ENCODE measurements around the gene MRM3.

- TF ChIP-seq CTCF (IDR thresholded peaks at IDR 0.05; ENCODE audit: insufficient read depth, low read length) (no peak), POLR2AphosphoS5 (IDR thresholded peaks at IDR 0.05; ENCODE audit: low read depth) (no peak)
These were observed 28.7 kb upstream of the MRM3 start for GRCh38 chr17:753418-753817.
